Panc1 (cell line): ENCODE results near the gene DDX55.

Experiments
- SIN3A ChIP-seq: IDR thresholded peaks from 2 replicates; pipeline ENCODE4 v1.6.1; 2012; ENCODE audit warnings: low read depth, mild to moderate bottlenecking, low read length, moderate library complexity, borderline replicate concordance; ENCODE audit not compliant: insufficient read depth
- TF ChIP-seq, protein P1 (sequence below): fragments of 450-650 bp; IDR thresholded peaks from 2 replicates; pipeline ENCODE4 v1.5.1; 2017; ENCODE audit warnings: mild to moderate bottlenecking

DNA sequence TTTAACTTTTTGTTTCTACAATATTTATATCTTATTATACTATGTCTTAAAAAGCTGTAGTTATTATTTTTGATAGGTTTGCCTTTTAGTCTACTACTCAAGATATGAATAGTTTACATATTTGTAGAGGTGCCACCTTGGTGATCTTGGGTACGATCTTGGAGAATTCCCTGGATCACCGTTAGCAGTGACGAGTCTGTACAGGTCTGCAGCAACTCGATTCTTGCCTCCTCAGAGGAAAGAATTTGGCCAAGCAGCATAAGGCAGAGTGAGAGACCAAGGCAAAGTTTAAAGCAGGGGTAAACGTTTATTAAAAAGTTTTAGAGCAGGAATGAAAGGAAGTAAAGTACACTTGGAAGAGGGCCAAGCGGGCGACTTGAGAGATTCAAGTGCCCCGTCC, 65.9 kb downstream of the DDX55 start:
- TF ChIP-seq, protein P1, sequence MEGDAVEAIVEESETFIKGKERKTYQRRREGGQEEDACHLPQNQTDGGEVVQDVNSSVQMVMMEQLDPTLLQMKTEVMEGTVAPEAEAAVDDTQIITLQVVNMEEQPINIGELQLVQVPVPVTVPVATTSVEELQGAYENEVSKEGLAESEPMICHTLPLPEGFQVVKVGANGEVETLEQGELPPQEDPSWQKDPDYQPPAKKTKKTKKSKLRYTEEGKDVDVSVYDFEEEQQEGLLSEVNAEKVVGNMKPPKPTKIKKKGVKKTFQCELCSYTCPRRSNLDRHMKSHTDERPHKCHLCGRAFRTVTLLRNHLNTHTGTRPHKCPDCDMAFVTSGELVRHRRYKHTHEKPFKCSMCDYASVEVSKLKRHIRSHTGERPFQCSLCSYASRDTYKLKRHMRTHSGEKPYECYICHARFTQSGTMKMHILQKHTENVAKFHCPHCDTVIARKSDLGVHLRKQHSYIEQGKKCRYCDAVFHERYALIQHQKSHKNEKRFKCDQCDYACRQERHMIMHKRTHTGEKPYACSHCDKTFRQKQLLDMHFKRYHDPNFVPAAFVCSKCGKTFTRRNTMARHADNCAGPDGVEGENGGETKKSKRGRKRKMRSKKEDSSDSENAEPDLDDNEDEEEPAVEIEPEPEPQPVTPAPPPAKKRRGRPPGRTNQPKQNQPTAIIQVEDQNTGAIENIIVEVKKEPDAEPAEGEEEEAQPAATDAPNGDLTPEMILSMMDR, result no peak
- TF ChIP-seq SIN3A, result no peak
